Adrenal gland (tissue), 5 donors: ENCODE measurements around the gene TRIB2.

ENCODE experiments used
- POLR2A ChIP-seq, 2 donors: fragments of 450-650 bp; IDR thresholded peaks; one replicate each; pipeline ENCODE4 v1.6.1; 2017; ENCODE audit warnings: antibody characterized with exemption in 2 of 2, mild to moderate bottlenecking in 2 of 2, moderate library complexity in 1 of 2
- TF ChIP-seq, protein P1 (sequence below), 6 experiments: fragments of 450-650 bp in 4 of 6; fragments of 200-600 bp in 2 of 6; sonication (generic) in 1 of 6; IDR thresholded peaks; 1 replicate in 5 of 6; 2 replicates in 1 of 6; pipeline versions ENCODE4 v1.5.1 to v1.8.0; 2016 to 2021; ENCODE audit warnings: antibody characterized with exemption in 6 of 6, mild to moderate bottlenecking in 2 of 6, moderate library complexity in 1 of 6
- donor health status: DM: no; HTN: no; CAD: no.

DNA sequence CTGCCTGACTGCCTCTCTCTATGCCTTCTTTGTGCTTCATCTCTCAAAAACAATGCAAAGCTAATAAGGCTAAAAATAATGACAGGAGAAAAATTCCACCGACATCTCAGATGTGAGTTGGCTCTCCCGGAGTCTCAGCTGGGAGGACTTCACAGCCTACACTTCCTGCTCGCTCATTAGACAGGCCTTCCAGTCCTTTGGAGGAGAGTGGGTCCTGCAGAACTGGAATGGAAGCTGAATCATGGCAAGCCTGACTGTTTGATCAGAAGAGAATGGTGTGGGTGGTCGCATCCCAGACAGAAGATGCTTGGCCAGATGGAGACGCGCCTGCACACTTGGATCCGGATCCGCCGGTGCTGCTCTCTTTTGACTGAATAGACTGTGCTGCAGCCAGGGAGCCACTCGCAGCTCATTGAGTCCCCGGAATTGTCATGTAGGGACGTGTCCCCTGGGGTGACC is 49.7 kb downstream of the TRIB2 start:
- TF ChIP-seq, protein P1, sequence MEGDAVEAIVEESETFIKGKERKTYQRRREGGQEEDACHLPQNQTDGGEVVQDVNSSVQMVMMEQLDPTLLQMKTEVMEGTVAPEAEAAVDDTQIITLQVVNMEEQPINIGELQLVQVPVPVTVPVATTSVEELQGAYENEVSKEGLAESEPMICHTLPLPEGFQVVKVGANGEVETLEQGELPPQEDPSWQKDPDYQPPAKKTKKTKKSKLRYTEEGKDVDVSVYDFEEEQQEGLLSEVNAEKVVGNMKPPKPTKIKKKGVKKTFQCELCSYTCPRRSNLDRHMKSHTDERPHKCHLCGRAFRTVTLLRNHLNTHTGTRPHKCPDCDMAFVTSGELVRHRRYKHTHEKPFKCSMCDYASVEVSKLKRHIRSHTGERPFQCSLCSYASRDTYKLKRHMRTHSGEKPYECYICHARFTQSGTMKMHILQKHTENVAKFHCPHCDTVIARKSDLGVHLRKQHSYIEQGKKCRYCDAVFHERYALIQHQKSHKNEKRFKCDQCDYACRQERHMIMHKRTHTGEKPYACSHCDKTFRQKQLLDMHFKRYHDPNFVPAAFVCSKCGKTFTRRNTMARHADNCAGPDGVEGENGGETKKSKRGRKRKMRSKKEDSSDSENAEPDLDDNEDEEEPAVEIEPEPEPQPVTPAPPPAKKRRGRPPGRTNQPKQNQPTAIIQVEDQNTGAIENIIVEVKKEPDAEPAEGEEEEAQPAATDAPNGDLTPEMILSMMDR (IDR thresholded peaks at IDR 0.05) = no peak
- no peak for TF ChIP-seq POLR2A (IDR thresholded peaks at IDR 0.05)
